ENCODE data around the gene METTL4.

GRCh38 chr18:2535419-2535910 is 35.8 kb downstream of the METTL4 start:
- no peak for TF ChIP-seq TAF1 (IDR thresholded peaks at IDR 0.05; ENCODE audit: low read depth)
- no peak for TF ChIP-seq POLR2AphosphoS5 (IDR thresholded peaks at IDR 0.05)
- no peak for TF ChIP-seq EP300 (conservative IDR thresholded peaks at IDR 0.05; ENCODE audit: poor library complexity, severe bottlenecking)
- TF ChIP-seq RAD21 (conservative IDR thresholded peaks at IDR 0.05): no peak
- TF ChIP-seq CTCF (IDR thresholded peaks at IDR 0.05; ENCODE audit: poor library complexity, severe bottlenecking): no peak
- TF ChIP-seq EZH2 (IDR thresholded peaks at IDR 0.05; ENCODE audit: borderline replicate concordance, insufficient read depth, low read length, poor library complexity, severe bottlenecking): no peak

Data from neural cell (in vitro differentiated cells).